ENCODE data around the gene TMEM132D.

Gene TMEM132D

DNA sequence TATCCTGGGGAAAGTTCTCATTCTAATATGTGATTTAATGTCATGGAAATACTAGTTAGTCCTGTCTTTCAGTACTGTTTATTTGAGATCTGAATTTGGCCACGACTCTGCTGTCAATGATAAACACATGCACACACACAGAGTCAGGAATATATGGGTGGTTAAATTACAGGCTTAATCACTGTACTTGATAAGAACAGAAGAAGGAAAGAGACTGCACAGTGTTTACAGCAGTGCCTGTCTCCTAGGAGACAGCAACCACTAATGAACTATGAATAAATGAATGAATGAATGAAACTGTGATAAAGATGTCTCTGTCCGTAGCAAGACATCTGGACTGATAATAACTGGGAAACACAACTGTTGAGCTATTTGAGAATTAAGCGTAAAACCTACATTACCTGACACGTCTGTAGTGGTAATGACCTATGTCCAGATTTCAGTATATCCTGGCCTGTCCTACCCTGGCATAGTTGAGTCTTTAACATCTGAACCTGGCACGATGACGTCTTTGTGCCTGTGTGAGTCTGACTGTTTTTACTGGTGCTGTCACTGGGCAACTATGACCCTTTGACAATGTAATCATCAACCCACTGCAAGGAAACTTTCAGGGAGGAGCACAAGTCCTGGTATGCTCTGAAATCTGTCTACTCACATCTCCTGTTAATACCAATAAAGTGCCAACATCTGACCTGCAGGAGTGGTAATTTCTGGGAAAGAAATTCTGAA lies 524.6 kb downstream of the TMEM132D start:
- in situ Hi-C loops (cut with MboI; ENCODE audit: low sequenced_read_pairs) = no loop called here

DNA sequence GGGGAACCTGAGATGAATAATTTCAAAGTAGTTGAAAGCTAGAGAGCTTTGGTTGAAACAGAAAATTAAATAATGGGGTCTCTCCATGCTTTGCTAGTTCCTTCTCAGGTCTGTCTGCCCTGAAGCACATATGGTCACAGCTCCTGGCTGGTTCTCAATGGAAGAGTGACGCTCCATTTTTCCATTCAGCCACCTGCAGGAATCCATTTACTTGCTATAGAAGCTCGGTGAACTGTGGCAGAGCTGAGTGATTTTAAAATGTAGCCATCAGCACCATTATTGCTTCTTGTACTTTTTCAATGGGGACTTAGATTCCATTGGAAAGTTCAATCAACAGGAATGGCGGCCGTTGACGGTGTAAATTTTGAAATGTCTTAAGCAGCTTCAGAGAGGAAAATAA lies 525.3 kb downstream of the TMEM132D start:
- in situ Hi-C loops (cut with MboI; ENCODE audit: low sequenced_read_pairs) = no loop called here

DNA sequence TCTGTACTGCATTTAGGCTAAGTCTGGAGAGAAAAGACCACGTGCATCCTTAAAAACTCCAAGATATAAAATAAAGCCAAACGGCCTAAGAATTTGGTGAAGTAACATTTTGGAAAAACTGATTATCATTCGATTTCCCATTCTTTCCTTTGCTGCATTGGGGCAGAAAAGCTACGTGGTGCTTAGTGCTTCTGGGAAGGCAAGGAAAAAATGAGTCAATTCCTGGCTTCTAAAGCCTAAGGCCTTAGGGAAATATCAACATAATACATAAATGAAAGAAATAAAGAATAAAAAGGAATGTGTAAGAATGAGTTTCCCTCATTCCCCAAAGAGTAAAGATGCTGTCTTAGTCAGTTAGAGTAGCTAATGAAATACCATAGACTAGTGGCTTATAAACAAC lies 530.1 kb downstream of the TMEM132D start:
- in situ Hi-C loops (cut with MboI; ENCODE audit: low sequenced_read_pairs) = no loop called here

DNA sequence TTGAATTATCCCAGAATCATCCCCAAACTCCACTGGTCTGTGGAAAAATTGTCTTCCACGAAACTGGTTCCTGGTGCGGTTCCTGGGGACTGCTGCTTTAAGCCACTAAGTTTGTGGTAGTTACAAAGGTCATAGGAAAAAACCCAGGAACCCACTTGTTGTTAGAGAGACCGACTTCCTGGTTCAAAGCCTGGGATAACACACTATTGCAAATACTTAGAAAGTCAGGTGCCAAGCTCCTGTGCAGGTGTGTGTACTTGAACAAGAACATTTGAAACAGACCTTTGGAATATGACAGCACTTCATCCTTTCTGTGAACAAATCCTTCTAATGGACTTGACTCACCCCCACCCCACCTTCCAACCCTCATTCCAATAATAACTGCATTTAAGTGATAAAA lies 530.9 kb downstream of the TMEM132D start:
- in situ Hi-C loops (cut with MboI; ENCODE audit: low sequenced_read_pairs) = no loop called here

DNA sequence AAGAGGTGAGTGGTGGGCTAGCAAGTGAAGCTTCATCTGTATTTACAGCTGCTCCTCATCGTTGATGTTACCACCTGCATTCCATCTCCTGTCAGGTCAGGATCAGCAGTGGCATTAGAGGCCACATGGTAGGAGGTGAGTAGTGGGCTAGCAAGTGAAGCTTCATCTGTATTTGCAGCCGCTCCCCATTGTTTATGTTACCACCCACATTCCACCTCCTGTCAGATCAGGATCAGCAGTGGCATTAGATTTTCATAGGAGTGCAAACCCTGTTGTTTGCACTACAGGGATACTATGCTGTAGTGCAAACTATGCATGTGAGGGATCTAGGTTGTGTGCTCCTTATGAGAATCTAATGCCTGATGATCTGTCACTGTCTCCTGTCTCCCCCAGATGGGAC lies 531.5 kb downstream of the TMEM132D start:
- in situ Hi-C loops (cut with MboI; ENCODE audit: low sequenced_read_pairs) = no loop called here

DNA sequence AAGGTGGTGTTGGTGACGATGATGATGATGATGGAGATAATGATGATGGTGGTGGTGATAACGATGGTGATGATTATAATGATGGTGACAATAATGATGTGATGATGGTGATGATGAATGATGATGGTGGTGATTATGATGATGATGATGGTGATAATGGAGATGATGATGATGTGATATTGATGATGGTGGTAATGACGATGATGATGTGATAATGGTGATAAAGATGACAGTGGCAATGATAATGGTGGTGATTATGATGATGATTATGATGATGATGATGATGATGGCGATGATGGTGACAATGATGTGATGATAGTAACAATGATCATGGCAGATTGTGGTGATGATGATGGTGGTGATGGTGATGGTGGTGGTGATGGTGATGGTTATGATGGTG lies 532.6 kb downstream of the TMEM132D start:
- in situ Hi-C loops (cut with MboI; ENCODE audit: low sequenced_read_pairs) = no loop called here

DNA sequence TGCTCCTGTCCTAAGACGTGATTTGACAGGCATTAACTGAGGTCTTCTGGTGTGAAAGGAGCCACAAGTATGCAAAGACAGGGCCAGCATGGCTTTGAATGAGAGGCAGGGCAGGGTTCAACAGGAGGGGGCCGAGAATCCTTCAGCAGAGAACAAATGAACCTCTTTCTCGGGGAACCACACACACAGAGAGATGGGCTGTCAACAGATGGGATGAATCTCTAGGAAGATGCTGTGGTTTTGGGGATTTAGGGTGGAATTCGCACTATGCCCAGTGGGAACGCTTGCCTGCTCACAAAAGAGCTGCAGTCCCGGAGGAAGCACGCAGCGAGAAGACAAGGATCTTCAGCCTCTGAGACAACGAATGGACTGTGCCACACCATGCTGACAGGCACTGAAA lies 537.2 kb downstream of the TMEM132D start:
- in situ Hi-C loops (cut with MboI; ENCODE audit: low sequenced_read_pairs) = no loop called here

DNA sequence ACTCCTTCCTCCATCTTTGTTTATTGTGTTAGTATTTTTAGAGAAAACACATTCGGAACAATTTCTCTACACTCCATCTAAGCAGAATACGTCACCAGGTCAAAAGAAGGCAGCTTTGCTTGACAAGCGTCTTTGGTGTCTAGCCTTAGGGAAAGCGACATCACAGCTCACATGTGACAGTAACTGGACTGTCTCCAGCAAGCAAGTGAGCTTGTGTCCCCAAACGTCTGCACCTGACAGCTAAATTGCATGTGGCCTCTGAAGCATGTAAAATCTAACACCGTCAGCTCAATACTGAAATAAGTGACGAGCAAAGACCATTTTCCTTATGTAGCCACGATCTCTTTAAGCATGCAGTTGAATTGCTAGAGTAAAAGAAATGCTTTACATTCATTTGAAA lies 540.8 kb downstream of the TMEM132D start:
- in situ Hi-C loops (cut with MboI; ENCODE audit: low sequenced_read_pairs) = no loop called here

DNA sequence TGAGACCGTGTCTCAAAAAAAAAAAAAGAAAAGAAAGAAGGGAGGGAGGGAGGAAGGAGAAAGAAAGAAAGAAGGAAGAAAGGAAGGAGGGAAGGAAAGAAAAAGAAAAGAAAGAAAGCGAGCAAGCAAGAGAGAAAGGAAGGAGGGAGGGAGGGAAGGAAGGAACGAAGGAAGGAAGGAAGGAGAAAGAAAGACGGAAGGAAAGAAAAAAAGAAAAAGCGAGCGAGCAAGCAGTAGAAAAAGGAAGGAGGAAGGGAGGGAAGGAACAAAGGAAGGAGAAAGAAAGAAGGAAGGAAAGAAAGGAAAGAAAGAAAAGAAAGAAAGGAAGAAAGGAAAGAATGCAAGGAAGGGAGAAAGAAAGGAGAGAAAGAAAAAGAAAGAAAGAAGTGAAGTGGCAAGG lies 546.6 kb downstream of the TMEM132D start:
- in situ Hi-C loops (cut with MboI; ENCODE audit: low sequenced_read_pairs) = no loop called here

DNA sequence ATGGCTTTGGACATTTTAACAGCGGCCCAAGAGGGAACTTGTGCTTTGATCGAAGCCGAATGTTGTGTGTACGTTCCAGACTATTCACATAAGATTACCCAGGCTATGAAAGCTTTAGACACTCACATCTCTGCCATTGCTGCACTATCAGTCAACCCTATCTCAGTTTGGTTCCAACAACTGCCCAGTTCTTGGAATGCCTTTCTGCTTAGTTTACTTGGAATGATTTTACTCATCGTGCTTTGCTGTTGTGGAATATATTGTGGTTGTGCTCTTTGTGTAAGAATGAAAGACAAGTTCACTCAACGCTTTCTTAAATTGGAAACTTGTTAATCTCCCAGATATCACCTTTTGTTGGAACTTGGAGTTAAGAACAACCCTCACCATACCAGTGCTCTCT lies 552.3 kb downstream of the TMEM132D start:
- in situ Hi-C loops (cut with MboI; ENCODE audit: low sequenced_read_pairs) = no loop called here

DNA sequence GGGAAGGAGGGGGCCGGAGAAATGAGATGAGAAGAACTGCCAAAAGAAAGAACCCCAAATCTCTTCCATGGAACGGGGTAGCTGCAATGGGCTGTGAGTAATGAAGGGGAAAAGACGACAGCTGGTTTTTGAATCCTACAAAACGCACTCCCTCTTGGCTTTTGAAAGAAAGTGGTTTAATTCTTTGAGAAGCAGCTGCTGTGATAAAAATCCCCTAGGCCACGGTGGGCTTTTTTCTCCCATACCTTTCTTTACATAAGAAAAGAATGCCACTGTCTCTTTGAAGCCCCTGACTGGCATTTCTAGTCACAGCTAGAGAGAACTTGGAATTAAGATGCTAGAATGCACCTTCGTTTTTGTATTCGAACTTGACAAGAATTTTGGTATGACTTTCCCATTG lies 564.5 kb downstream of the TMEM132D start:
- in situ Hi-C loops (cut with MboI; ENCODE audit: low sequenced_read_pairs) = no loop called here

DNA sequence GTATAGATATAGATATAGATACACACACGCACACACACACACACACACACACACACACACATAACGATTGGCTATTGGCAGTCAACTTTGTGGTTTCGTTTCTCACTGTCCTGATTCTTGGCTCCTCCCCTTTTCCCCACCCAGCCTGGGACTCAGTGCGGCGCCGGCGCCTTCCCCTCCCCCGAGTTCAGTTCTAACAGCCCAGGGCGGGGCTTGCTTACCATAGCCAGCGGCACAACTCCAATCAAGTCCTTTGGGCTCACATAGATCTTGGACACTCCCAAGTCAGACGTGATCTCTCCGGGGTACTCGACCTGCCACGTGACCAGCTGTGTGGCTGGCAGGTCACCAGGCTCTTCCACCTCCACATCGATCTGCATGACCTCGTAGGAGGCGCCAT lies 566.4 kb downstream of the TMEM132D start:
- in situ Hi-C loops (cut with MboI; ENCODE audit: low sequenced_read_pairs) = no loop called here

DNA sequence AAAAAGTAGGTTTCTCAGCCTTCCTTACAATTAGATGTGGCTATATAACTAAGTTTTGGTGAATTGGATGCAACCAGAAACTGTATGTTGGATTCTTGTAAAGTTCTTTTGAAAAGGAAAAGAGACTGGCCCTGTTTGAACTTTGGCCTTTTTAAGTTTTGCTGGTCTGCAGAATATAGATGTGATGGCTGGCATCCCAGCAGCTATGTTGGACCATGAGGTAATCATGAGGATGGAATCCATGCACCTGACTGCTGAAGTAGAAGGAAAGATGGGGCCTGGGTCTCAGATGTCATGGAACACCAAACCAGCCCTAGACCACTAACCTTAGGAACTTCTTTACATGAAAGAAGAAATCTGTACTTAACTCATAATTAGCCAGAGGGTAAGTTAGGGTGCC lies 568.1 kb downstream of the TMEM132D start:
- in situ Hi-C loops (cut with MboI; ENCODE audit: low sequenced_read_pairs) = no loop called here

DNA sequence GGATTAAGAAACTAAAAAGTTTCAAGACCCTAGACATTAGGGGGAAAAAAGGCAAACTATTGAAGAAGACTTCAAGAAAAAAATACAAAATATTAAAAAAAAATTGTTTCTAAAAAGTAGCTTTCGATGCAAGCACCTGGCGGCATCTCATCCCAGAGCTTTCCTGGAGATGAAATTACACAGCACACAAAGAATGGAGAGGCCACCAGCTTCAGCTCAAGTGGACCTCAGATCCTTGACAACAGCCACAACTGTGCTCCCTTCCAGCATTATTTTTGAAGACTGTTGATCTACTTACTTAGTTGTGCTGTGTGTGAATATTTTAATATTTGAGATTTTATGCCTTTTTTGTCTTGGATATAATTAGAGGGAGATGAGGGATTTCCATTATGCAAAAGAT lies 571.5 kb downstream of the TMEM132D start:
- in situ Hi-C loops (cut with MboI; ENCODE audit: low sequenced_read_pairs) = no loop called here

DNA sequence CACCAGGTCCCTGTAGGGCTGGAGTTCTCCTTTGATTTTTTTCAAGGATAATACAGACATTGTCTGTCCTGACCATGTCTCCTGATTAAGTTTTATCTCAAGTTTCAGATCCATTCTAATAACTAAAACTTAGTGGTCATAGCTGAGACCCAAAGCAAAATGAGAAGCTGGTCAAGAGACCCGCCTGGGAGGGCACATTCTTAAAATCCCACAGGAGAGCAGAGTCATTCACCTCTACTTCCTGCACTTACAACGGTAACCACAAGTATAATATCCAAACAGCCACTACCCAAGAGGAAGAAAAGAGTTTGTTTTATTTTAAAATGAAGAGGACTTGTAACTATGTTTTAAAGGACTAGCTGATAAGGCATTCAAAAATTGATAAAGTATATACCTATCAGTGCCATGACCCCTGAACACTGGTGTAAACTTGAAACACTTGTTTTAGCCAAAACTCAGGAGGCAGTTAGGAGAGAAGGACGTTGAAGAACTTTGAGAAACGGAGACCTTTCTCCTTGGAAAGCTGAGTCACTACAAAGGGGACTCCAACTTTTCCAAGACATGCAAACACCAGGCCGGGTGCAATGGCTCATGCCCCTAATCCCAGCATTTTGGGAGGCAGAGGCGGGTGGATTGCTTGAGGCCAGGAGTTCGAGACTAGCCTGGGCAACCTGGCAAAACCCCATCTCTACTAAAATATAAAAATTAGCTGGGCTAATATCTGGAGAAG lies 572.3 kb downstream of the TMEM132D start:
- in situ Hi-C loops (cut with MboI; ENCODE audit: low sequenced_read_pairs) = no loop called here

DNA sequence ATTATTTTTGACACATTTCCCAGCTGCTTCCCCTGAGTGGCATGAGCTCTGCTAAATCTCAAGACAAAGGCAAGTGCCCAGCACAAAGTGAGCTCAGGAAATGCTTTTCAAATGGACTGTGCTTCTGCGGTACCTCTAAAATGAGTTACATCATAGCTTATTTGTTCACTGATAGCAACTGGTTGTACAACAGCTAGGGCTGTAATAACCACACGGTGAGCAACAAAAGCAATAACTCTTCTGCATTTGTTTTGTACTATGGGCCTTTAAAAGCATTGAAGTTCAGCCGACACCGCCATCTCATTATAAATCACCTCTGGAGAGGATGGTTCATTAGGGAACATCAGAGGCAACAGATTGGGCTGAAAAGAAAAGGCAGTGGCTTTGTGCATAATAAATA lies 575.6 kb downstream of the TMEM132D start:
- in situ Hi-C loops (cut with MboI; ENCODE audit: low sequenced_read_pairs) = no loop called here

DNA sequence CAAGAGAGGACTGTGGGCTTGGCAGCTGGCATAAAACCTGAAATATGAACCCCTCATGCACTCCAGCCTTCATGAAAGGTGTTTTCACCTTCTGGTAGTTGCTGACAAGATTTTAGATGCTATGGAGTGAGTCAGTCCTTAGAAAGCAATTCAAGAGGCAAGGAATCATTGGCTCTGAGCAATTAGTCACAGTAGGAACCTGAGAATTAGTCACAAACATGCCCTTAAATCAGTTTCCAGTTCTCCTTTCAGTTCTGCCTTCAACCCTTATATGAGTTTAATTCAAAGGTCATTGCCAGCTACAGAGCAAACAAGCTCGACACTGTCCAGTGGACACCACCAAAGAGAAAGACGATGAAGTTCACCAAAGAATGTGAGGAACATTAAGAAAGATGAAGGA lies 578.3 kb downstream of the TMEM132D start:
- in situ Hi-C loops (cut with MboI; ENCODE audit: low sequenced_read_pairs) = no loop called here

DNA sequence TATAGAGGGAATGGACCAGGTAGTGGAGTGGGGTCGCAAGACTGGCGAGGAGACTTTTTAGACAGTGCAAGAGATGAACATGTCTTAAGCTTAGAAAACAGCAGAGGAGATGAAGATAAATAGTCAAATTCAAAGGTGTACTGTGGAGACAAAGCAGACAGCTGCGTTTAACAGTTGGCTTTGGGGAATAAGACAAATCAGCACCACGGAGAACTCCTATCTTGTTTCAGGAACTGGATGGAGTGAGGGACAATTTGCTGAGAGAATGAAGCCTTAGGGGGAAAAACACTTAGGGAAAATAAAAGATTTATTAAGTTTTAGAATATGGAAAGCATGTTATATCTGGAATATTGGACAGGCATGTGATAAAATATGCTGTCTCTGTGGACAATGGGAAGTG lies 591.8 kb downstream of the TMEM132D start:
- in situ Hi-C loops (cut with MboI; ENCODE audit: low sequenced_read_pairs) = no loop called here

DNA sequence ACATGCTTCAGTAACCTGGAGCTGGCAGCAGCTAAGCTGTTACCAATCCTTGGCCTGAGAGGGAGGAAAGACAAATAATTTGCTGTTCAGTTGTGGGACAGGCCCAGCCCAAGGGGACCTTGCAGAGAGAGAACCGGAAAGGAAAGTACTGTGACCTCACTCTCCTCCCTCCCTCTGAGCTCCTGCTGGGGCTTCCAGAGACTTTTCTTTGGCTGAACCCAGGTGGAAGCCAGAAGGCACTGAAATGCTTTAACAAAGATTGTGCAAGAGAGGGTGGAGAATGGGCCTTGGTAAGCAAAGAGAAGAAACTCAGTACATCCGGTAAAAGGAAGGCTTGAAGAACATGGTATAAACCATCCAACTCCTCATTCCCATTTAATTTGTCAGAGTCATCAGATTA lies 593.5 kb downstream of the TMEM132D start:
- in situ Hi-C loops (cut with MboI; ENCODE audit: low sequenced_read_pairs) = no loop called here

DNA sequence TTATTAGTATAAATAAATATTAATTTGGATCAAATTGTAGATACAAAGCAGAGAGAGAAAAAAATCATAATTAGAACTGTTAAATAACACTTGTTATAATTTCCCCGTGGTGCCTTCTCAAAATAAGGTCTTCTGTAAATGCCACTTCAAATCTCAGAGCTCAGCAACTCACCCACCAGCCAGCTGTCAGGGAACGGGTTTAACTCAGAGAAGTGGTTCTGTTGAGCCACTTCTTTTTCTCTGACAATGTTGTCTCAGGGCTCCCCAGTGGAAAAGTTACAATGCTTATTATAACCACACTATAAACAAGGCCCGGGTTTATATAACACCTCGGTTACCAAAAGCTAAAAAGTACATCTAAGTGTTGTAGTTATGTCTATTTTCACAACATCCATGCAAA lies 598.0 kb downstream of the TMEM132D start:
- in situ Hi-C loops (cut with MboI; ENCODE audit: low sequenced_read_pairs) = no loop called here

DNA sequence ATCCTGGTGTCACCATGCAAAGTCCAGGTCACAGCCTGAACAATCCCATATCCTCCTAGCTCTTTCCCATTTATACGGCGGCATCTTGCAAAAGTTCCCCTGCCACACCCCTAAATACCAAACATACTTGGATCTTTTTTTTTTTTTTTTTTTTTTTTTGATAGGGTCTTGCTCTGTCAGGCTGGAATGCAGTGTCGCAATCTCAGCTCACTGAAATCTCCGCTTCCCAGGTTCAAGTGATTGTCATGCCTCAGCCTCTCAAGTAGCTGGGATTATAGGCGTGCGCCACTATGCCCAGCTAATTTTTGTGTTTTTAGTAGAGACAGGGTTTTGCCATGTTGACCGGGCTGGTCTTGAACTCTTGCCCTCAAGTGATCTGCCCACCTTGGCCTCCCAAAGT lies 599.3 kb downstream of the TMEM132D start:
- in situ Hi-C loops (cut with MboI; ENCODE audit: low sequenced_read_pairs) = no loop called here

DNA sequence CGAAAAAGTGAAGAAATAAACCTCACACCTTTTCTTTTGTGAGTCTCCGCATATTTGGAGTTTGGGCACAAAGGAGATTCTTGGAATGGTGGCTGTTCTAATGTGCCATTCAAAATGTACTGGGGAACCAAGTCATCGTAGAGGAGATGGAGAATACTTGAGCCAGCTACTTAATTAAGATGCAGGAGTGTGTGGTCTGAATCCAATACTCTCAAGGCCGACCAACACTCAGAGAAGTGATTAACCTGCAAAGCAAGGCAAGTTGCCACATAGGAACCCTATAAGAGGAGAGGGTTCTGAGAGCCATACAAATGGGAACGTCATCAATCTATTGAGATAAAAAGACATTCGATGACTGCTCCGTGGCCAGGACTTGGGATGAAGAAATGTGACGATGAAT lies 603.8 kb downstream of the TMEM132D start:
- in situ Hi-C loops (cut with MboI; ENCODE audit: low sequenced_read_pairs) = no loop called here

DNA sequence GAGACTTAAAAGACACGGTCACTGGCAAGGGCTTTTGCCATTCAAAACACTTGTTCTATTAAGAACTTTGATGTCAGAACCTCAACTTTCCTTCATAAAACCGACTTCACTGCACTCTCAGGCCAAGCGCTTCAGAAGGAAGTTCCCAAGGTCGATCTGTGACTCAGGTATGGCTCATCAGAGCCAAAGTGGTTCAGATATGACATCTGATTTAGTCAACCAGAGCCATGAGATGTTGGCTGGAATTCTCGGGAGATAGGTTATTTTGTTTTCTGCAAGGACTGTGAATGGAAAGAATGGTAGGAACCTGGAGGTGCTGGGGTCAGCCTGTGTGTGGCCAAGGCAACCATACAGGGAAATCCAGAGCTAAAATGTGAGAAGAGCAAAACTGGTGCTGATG lies 604.9 kb downstream of the TMEM132D start:
- in situ Hi-C loops (cut with MboI; ENCODE audit: low sequenced_read_pairs) = no loop called here

Data from HL-60/S4 treated with phorbol 12-myristate 13-acetate at 8.2 ng/mL for 4 days and 3 days (cell line).